ENCODE data around the gene OXLD1.
"Not testable (repeated sequence)": the region's sequence is repeated elsewhere in the genome, so short reads cannot be mapped to it uniquely, and the experiment has no call there.

Gene OXLD1

DNA sequence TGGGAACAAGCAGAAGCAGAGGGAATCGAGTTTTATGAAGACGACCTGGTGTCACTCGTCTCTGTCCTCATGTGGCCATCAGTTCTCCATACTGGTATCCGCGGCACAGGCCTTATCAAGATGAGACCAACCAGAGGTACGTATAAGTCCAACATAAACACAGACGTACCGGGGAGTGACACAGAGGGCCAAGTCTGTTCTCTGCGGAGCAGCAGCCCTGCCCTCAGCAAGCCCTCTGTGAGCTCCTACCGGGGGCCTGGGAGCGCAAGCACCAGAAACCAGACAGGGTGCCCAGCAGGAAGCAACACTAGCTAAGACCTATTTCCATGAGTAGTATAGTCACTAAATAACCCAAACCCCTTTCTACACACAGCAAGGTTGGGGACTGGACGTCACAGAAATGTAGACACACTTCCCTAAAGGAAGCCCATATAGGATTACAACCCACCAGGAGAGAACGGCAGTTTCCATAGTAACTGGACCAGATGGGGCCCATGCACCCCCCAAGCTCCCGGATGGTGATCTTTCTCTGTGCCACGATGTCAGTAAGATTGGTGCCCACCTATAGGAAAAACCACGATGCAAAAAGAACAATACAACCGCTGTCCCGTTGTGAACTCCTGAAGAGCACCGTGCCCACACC, 16.3 kb upstream of the OXLD1 start:
- H3K4me3 ChIP-seq (ENCODE audit: low read depth, low read length), result peak overlapping the region; percentile 73
- peak; percentile 41 for DNase-seq (ENCODE audit: low read depth)
- TF ChIP-seq, protein P1, sequence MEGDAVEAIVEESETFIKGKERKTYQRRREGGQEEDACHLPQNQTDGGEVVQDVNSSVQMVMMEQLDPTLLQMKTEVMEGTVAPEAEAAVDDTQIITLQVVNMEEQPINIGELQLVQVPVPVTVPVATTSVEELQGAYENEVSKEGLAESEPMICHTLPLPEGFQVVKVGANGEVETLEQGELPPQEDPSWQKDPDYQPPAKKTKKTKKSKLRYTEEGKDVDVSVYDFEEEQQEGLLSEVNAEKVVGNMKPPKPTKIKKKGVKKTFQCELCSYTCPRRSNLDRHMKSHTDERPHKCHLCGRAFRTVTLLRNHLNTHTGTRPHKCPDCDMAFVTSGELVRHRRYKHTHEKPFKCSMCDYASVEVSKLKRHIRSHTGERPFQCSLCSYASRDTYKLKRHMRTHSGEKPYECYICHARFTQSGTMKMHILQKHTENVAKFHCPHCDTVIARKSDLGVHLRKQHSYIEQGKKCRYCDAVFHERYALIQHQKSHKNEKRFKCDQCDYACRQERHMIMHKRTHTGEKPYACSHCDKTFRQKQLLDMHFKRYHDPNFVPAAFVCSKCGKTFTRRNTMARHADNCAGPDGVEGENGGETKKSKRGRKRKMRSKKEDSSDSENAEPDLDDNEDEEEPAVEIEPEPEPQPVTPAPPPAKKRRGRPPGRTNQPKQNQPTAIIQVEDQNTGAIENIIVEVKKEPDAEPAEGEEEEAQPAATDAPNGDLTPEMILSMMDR (conservative IDR thresholded peaks at IDR 0.05; ENCODE audit: low read depth, low read length), result no peak

DNA sequence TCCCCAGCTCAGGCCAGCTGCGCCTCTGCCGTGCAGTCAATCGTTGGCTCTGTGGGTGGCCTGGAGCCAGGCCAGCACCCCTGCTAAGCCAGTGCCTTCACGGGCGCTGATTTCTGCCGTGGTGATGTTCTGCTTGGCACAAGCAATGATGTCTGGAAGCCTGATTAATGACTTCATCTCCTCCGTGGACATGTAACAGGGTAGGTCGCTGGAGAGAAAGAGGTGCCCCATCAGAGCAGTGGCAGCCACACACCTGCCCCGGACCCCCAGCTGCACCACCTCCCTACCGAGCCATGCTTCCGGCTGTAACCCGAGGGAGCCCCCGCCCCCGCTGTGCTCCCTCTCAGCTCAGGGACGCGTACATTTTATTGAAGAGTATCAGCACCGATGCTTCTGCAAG, 15.3 kb upstream of the OXLD1 start:
- TF ChIP-seq, protein P1 (conservative IDR thresholded peaks at IDR 0.05; ENCODE audit: low read depth, low read length), result no peak
- peak; percentile 65 for DNase-seq (ENCODE audit: low read depth)
- no peak overlapping the region for H3K4me3 ChIP-seq (ENCODE audit: low read depth, low read length)

DNA sequence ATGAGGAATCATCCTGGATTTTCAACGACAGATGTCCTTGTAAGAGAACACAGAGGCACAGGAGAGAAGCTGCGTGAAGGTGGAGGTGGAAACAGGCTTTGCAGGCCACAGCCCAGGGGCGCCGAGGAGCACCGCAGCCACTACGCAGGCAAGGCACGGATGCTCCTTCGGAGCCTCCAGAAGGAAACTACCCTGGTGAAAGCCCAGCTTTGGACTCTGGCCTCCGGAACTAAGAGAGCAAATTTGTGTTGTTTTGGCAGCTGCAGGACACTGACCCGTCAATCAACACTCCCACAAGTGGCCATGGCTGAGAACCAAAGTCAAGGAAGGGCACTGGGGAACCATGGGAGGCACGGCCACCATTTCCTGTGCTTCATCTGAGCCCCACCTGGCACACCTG, 13.7 kb upstream of the OXLD1 start:
- no peak overlapping the region for H3K4me3 ChIP-seq (ENCODE audit: low read depth, low read length)
- TF ChIP-seq, protein P1 (conservative IDR thresholded peaks at IDR 0.05; ENCODE audit: low read depth, low read length), result no peak
- no peak for DNase-seq (ENCODE audit: low read depth)

DNA sequence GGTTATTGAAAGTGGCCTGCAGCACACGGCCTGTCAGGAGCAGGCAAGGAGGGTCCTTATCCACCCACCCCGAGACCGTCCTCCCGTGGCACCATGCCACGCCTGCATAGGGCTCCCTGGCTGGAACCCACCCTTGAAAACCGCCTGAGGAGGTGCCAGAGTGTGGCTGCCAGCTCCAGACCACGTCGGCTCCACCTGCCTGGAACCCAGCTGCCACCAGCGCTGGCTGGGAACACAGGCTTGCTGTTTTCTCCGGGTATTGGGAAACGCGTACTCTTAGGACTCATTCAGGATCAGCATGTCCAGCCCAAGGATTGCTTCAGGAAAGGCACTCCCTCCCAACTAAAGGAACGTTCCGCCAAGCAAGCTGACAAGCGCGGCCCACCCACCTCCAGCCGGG, 10.5 kb upstream of the OXLD1 start:
- H3K4me3 ChIP-seq (ENCODE audit: low read depth, low read length), result no peak overlapping the region
- DNase-seq (ENCODE audit: low read depth), result no peak
- TF ChIP-seq, protein P1 (conservative IDR thresholded peaks at IDR 0.05; ENCODE audit: low read depth, low read length), result no peak

DNA sequence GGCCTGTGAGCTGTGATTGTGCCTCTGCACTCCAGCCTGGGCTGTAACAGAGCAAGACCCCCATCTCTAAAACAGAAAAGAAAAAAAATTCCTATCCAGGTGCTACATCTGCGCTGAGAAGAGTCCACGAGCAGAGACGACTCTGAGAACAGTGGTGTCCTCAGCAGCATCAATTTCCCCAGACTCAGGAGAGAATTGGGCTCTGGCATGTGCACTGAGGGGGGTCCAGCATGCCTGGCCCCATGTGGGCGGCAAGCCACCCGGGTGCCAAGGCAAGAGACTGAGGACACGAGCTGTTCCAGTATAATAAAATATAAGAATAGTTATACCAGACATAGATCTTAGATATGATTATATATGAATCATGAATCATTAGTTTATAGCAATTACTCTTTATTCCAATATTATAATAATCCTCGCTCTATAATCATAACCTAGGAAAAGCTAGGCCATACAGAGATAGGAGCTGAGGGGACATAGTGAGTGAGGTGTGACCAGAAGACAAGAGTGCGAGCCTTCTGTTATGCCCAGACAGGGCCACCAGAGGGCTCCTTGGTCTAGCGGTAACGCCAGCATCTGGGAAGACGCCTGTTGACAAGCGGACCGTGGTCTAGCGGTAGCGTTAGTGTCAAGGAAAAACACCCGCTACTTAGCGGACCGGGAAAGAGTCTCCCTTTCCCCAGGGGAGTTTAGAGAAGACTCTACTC, 9.3 kb upstream of the OXLD1 start:
- TF ChIP-seq, protein P1 (conservative IDR thresholded peaks at IDR 0.05; ENCODE audit: low read depth, low read length), result peak; percentile 54
- peak; percentile 57 for DNase-seq (ENCODE audit: low read depth)
- not testable (repeated sequence) for H3K4me3 ChIP-seq (ENCODE audit: low read depth, low read length)

DNA sequence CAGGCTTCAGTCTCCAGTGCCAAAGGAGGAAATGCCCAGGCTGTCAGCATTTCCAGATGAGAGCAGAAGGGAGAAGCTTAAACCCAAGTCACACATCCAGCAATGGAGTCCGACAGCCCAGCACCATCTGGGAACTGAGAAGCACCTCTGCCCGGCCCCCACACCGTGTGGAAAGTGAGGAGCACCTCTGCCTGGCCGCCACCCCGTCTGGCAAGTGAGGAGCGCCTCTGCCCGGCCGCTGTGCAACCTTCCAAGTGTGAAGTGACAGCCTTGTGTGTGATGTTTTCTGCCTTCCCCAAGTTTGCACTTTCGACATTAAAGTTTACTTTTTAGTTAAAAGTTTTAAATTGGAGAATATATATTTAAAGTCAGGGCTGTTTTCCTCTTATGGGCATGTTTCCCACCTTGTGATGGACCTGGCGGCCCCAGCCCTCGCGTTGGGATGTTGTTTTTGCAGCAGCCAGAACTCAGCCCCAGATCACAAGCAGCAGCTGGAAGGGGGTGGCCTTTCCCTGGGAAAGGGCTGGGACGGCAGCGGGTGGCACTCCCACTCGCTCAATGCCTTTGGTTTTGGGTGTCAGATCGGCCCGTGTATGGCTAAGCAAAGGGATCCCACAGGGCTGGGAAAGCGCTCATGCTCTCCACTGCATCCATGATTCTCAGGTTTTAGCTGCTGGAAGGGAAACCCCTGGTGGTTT, 7.3 kb upstream of the OXLD1 start:
- no peak overlapping the region for H3K4me3 ChIP-seq (ENCODE audit: low read depth, low read length)
- no peak for DNase-seq (ENCODE audit: low read depth)
- TF ChIP-seq, protein P1 (conservative IDR thresholded peaks at IDR 0.05; ENCODE audit: low read depth, low read length), result no peak
